ENCODE measurements around the gene SGTA.

Gene SGTA

GRCh38 chr19:2754659-2755447 is 28.2 kb downstream of the SGTA start:
- Histone ChIP-seq H3K9ac (ENCODE audit: low read length) (no peak overlapping the region), H3K4me1 (ENCODE audit: insufficient read depth, low read length) (no peaks in the 10 kb centered on the region), H3K9me3 (ENCODE audit: low read length) (no peaks in the 10 kb centered on the region), H3K36me3 (ENCODE audit: insufficient read depth, low read length) (peaks cover 27% of the 10 kb centered on the region), H3K27me3 (ENCODE audit: control insufficient read depth in 1 of 2, insufficient read depth in 2 of 2, low read length in 2 of 2) (no peaks in the 10 kb centered on the region), H3K27ac (ENCODE audit: low read depth, low read length) (no peak overlapping the region), H3K4me3 (ENCODE audit: low read depth in 1 of 2, low read length in 2 of 2) (no peak overlapping the region)

- Histone ChIP-seq H3K27ac (ENCODE audit: low read depth, low read length) (no peak overlapping the region), H3K36me3 (ENCODE audit: insufficient read depth, low read length) (peaks cover 12% of the 10 kb centered on the region), H3K27me3 (ENCODE audit: control insufficient read depth in 1 of 2, insufficient read depth in 2 of 2, low read length in 2 of 2) (no peaks in the 10 kb centered on the region), H3K9me3 (ENCODE audit: low read length) (no peaks in the 10 kb centered on the region), H3K9ac (ENCODE audit: low read length) (no peak overlapping the region), H3K4me3 (ENCODE audit: low read depth in 1 of 2, low read length in 2 of 2) (no peak overlapping the region), H3K4me1 (ENCODE audit: insufficient read depth, low read length) (no peaks in the 10 kb centered on the region)
Measured at GRCh38 chr19:2751438-2751830, 31.6 kb downstream of the SGTA start.

- Histone ChIP-seq H3K9ac (ENCODE audit: low read length) (no peak overlapping the region), H3K27ac (ENCODE audit: low read depth, low read length) (no peak overlapping the region), H3K4me1 (ENCODE audit: insufficient read depth, low read length) (no peaks in the 10 kb centered on the region)
Measured at GRCh38 chr19:2750808-2751437, 32.1 kb downstream of the SGTA start.

GRCh38 chr19:2747349-2747748 is 35.7 kb downstream of the SGTA start:
- Histone ChIP-seq H3K36me3 (ENCODE audit: insufficient read depth, low read length) (no peaks in the 10 kb centered on the region), H3K4me3 (ENCODE audit: low read depth in 1 of 2, low read length in 2 of 2) (no peak overlapping the region), H3K27ac (ENCODE audit: low read depth, low read length) (no peak overlapping the region), H3K9me3 (ENCODE audit: low read length) (no peaks in the 10 kb centered on the region), H3K27me3 (ENCODE audit: control insufficient read depth in 1 of 2, insufficient read depth in 2 of 2, low read length in 2 of 2) (no peaks in the 10 kb centered on the region), H3K9ac (ENCODE audit: low read length) (no peak overlapping the region), H3K4me1 (ENCODE audit: insufficient read depth, low read length) (no peaks in the 10 kb centered on the region)

More at GRCh38 chr19:2750808-2751437, 32.1 kb downstream of the SGTA start:
- Histone ChIP-seq H3K27me3 (ENCODE audit: control insufficient read depth in 1 of 2, insufficient read depth in 2 of 2, low read length in 2 of 2) (no peaks in the 10 kb centered on the region), H3K36me3 (ENCODE audit: insufficient read depth, low read length) (peaks cover 9% of the 10 kb centered on the region), H3K9me3 (ENCODE audit: low read length) (no peaks in the 10 kb centered on the region), H3K4me3 (ENCODE audit: low read depth in 1 of 2, low read length in 2 of 2) (no peak overlapping the region)

- H3K27me3 ChIP-seq (ENCODE audit: control insufficient read depth in 1 of 2, insufficient read depth in 2 of 2, low read length in 2 of 2), result no peaks in the 10 kb centered on the region
- no peak overlapping the region for H3K9ac ChIP-seq (ENCODE audit: low read length)
- no peak overlapping the region for H3K27ac ChIP-seq (ENCODE audit: low read depth, low read length)
- no peaks in the 10 kb centered on the region for H3K9me3 ChIP-seq (ENCODE audit: low read length)
- H3K4me3 ChIP-seq (ENCODE audit: low read depth in 1 of 2, low read length in 2 of 2), result no peak overlapping the region
- peaks cover 4% of the 10 kb centered on the region for H3K4me1 ChIP-seq (ENCODE audit: insufficient read depth, low read length)
- no peaks in the 10 kb centered on the region for H3K36me3 ChIP-seq (ENCODE audit: insufficient read depth, low read length)
Measured at GRCh38 chr19:2744113-2744512, 39.0 kb downstream of the SGTA start.

- Histone ChIP-seq H3K36me3 (ENCODE audit: insufficient read depth, low read length) (no peaks in the 10 kb centered on the region), H3K27ac (ENCODE audit: low read depth, low read length) (no peak overlapping the region), H3K9me3 (ENCODE audit: low read length) (no peaks in the 10 kb centered on the region), H3K9ac (ENCODE audit: low read length) (no peak overlapping the region), H3K4me1 (ENCODE audit: insufficient read depth, low read length) (peaks cover 11% of the 10 kb centered on the region), H3K27me3 (ENCODE audit: control insufficient read depth in 1 of 2, insufficient read depth in 2 of 2, low read length in 2 of 2) (no peaks in the 10 kb centered on the region), H3K4me3 (ENCODE audit: low read depth in 1 of 2, low read length in 2 of 2) (no peak overlapping the region)
Measured at GRCh38 chr19:2743099-2743498, 40.0 kb downstream of the SGTA start.

- Histone ChIP-seq H3K9me3 (ENCODE audit: low read length) (no peaks in the 10 kb centered on the region), H3K27ac (ENCODE audit: low read depth, low read length) (no peak overlapping the region), H3K4me3 (ENCODE audit: low read depth in 1 of 2, low read length in 2 of 2) (no peak overlapping the region), H3K27me3 (ENCODE audit: control insufficient read depth in 1 of 2, insufficient read depth in 2 of 2, low read length in 2 of 2) (no peaks in the 10 kb centered on the region), H3K9ac (ENCODE audit: low read length) (no peak overlapping the region), H3K4me1 (ENCODE audit: insufficient read depth, low read length) (peaks cover 11% of the 10 kb centered on the region), H3K36me3 (ENCODE audit: insufficient read depth, low read length) (peaks cover 17% of the 10 kb centered on the region)
Measured at GRCh38 chr19:2740314-2740656, 42.8 kb downstream of the SGTA start.

- Histone ChIP-seq H3K9ac (ENCODE audit: low read length) (peak within 1 kb of the TSS; percentile 24), H3K27me3 (ENCODE audit: control insufficient read depth in 1 of 2, insufficient read depth in 2 of 2, low read length in 2 of 2) (no peaks in the 10 kb centered on the region), H3K9me3 (ENCODE audit: low read length) (no peaks in the 10 kb centered on the region), H3K4me1 (ENCODE audit: insufficient read depth, low read length) (peaks cover 11% of the 10 kb centered on the region), H3K4me3 (ENCODE audit: low read depth in 1 of 2, low read length in 2 of 2) (peak within 1 kb of the TSS; percentile 85 to 99), H3K36me3 (ENCODE audit: insufficient read depth, low read length) (peaks cover 18% of the 10 kb centered on the region), H3K27ac (ENCODE audit: low read depth, low read length) (no peak within 1 kb of the TSS)
Measured at GRCh38 chr19:2739602-2740313, 43.3 kb downstream of the SGTA start, which contains the start of gene SLC39A3. Gene SLC39A3 (minus strand): TSS chr19:2740017. CDS start chr19:2737257, 2,760 bp downstream.

- Histone ChIP-seq H3K36me3 (ENCODE audit: insufficient read depth, low read length) (peaks cover 18% of the 10 kb centered on the region), H3K27ac (ENCODE audit: low read depth, low read length) (no peak overlapping the region), H3K9ac (ENCODE audit: low read length) (no peak overlapping the region), H3K4me3 (ENCODE audit: low read depth in 1 of 2, low read length in 2 of 2) (no peak overlapping the region), H3K9me3 (ENCODE audit: low read length) (no peaks in the 10 kb centered on the region), H3K4me1 (ENCODE audit: insufficient read depth, low read length) (peaks cover 11% of the 10 kb centered on the region), H3K27me3 (ENCODE audit: control insufficient read depth in 1 of 2, insufficient read depth in 2 of 2, low read length in 2 of 2) (no peaks in the 10 kb centered on the region)
Measured at GRCh38 chr19:2736550-2737190, 46.4 kb downstream of the SGTA start.

- peaks cover 11% of the 10 kb centered on the region for H3K4me1 ChIP-seq (ENCODE audit: insufficient read depth, low read length)
- H3K27ac ChIP-seq (ENCODE audit: low read depth, low read length), result no peak overlapping the region
- H3K36me3 ChIP-seq (ENCODE audit: insufficient read depth, low read length), result peaks cover 18% of the 10 kb centered on the region
- H3K4me3 ChIP-seq (ENCODE audit: low read depth in 1 of 2, low read length in 2 of 2), result no peak overlapping the region
- no peaks in the 10 kb centered on the region for H3K9me3 ChIP-seq (ENCODE audit: low read length)
- no peaks in the 10 kb centered on the region for H3K27me3 ChIP-seq (ENCODE audit: control insufficient read depth in 1 of 2, insufficient read depth in 2 of 2, low read length in 2 of 2)
- H3K9ac ChIP-seq (ENCODE audit: low read length), result no peak overlapping the region
Measured at GRCh38 chr19:2735374-2735773, 47.7 kb downstream of the SGTA start.

- H3K4me1 ChIP-seq (ENCODE audit: insufficient read depth, low read length), result peaks cover 11% of the 10 kb centered on the region
- H3K4me3 ChIP-seq (ENCODE audit: low read depth in 1 of 2, low read length in 2 of 2), result no peak overlapping the region
- H3K9me3 ChIP-seq (ENCODE audit: low read length), result no peaks in the 10 kb centered on the region
- H3K27ac ChIP-seq (ENCODE audit: low read depth, low read length), result no peak overlapping the region
- peaks cover 18% of the 10 kb centered on the region for H3K36me3 ChIP-seq (ENCODE audit: insufficient read depth, low read length)
- no peaks in the 10 kb centered on the region for H3K27me3 ChIP-seq (ENCODE audit: control insufficient read depth in 1 of 2, insufficient read depth in 2 of 2, low read length in 2 of 2)
- no peak overlapping the region for H3K9ac ChIP-seq (ENCODE audit: low read length)
Measured at GRCh38 chr19:2734589-2735288, 48.3 kb downstream of the SGTA start.

Data from muscle layer of colon (tissue), 2 donors.